Mammary epithelial cell (primary cell): ENCODE data around the gene MIPEP.

Experiments used
- CTCF ChIP-seq, 2 donors: IDR thresholded peaks in 1 of 2; conservative IDR thresholded peaks in 1 of 2; 2 replicates each; pipeline ENCODE4 v1.5.1; 2011 to 2012; ENCODE audit warnings: inconsistent platforms in 2 of 2, low read length in 2 of 2, mild to moderate bottlenecking in 2 of 2, control low read depth in 1 of 2, low read depth in 1 of 2; ENCODE audit not compliant: insufficient read depth in 1 of 2; ENCODE audit errors: extremely low read depth in 1 of 2
- EZH2 ChIP-seq: IDR thresholded peaks from 2 replicates; pipeline ENCODE4 v1.6.1; 2012; ENCODE audit warnings: low read length, inconsistent platforms, borderline replicate concordance

GRCh38 chr13:23805821-23806220, 83.4 kb downstream of the MIPEP start:
- TF ChIP-seq CTCF (conservative IDR thresholded peaks at IDR 0.05 in 1 of 2, IDR thresholded peaks at IDR 0.05 in 1 of 2; ENCODE audit: extremely low read depth in 1 of 2, insufficient read depth in 1 of 2, low read depth in 1 of 2, low read length in 2 of 2) (no peak), EZH2 (no peak)
